NCI-H748 (cell line): ENCODE results near the gene CYP4F8.
"Not testable (repeated sequence)": the region's sequence is repeated elsewhere in the genome, so short reads cannot be mapped to it uniquely, and the experiment has no call there.

ENCODE experiments used
- DNase-seq: peaks from one replicate; lab custom pipeline; 2025; ENCODE audit not compliant: unreplicated experiment; lab: John Stamatoyannopoulos, UW

Gene CYP4F8

GRCh38 chr19:15643387-15643786 is 28.4 kb downstream of the CYP4F8 start:
- DNase-seq, result no peak

DNA sequence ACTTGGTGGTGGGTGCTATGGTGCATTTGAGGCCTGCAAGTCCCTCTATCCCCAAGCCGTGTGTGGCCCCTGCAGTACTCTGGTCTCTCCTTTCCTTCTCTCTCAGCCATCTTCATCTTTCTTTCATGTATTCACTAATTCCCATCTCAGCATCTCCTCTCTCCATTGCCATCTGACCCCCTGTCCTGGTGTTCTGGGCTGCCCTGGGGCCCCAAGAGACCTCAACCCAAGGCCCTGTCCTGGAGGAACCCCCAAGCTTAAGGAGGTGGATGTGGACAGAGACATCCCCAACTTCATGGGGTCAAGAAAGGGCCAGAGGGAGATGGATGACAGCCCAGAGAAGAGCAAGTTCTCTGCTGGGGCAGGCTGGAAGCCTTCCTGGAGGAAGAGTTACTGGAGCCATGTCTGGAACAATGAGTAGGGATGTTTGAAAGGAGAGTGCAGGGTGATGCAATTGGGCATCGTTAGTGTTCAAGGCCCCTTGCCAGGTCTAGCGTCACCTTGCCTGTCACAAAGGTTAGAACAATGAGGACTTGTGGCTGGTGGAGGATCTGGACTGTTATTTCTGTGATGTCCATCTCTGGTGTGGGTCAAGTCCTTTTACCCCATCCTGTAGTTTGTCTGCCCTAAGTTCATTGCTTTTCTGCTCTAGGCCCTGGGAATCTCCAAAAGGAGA is 29.2 kb downstream of the CYP4F8 start:
- DNase-seq, result no peak

- no peak for DNase-seq
These were observed 29.8 kb downstream of the CYP4F8 start for GRCh38 chr19:15644816-15645215.

- no peak for DNase-seq
These were observed 34.5 kb downstream of the CYP4F8 start for GRCh38 chr19:15649526-15649925.

DNA sequence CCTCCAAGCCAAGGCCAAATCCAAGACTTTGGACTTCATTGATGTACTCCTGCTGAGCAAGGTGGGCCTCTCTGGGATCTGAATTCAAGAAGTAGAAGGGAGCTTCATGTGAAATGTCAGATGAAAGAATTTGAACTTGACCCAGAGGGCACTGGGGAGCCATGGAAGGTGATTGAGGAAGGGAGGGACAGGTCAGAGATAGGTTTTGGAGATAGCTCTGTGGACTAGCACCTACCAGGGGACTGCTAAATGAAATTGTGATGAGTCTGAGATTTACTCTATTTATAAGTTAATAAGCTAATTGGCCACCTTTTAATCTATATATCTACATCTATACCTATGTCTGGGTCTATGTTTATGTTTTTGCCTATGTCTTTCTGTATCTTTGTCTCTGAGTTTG is 35.1 kb downstream of the CYP4F8 start:
- DNase-seq, result not testable (repeated sequence)

DNA sequence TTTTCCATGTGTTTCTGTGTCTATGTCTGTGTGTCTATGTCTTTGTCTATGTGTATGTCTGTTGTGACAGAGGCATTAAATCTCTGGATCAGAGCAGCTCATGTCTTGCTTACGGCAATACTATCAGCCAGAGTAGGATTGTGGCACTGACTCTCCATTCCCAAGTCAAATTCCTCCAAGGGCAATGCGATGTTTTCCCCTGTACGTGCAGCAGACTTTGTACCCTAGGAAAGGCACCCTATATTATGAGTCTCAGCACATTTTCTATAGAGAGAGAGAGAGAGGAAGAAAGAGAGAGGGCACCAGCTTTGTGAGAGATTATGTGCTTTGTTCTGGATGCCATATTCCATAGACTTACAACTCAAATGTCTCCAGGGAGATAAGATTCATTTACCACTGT is 36.8 kb downstream of the CYP4F8 start:
- no peak for DNase-seq

GRCh38 chr19:15652559-15653278 is 37.7 kb downstream of the CYP4F8 start:
- no peak for DNase-seq

DNA sequence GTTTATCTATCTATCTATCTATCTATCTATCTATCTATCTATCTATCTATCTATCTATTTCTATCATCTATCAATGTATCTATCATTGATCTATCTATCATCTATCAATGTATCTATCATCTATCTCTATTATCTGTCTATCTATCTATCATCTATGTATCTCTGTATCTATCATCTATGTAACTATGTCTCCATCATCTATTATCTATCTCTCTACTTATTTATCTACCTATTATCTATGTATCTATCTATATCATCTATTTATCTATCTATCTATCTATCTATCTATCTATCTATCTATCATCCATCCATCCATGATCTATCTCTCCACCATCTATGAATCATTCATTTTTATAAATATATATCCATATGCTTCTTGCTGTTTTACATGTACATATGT is 41.4 kb downstream of the CYP4F8 start:
- DNase-seq, result no peak

GRCh38 chr19:15663247-15663646 is 48.2 kb downstream of the CYP4F8 start:
- DNase-seq, result no peak

DNA sequence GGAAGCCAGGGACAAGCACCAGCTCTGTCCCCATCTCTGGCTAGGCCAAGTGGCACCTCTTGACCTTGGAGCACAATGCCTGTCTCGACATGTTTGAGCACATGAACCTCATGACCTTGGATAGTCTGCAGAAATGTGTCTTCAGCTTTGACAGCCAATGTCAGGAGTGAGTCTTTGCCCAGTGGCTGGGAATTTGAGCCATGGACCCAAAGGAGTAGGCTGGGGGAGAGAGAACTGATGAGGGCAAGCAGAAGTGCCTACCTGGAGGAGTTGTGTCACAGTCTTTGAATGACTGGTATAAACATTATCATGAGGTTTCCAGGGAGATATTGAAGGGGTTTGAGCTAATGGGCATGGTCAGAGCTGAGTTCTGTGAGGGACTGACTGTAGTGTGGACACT is 51.2 kb downstream of the CYP4F8 start:
- no peak for DNase-seq

DNA sequence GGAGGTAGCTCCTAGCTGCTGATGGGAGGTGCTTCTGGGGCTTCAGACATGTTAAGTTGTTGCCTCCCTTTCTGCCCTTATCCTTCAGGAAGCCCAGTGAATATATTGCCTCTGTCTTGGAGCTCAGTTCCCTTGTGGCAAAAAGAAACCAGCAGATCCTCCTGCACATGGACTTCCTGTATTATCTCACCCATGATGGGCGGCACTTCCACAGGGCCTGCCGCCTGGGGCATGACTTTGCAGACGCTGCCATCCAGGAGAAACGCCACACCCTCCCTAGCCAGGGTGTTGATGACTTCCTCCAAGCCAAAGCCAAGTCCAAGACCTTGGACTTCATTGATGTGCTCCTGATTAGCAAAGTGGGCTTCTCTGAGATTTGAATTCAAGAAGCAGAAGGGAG is 51.9 kb downstream of the CYP4F8 start:
- no peak for DNase-seq

DNA sequence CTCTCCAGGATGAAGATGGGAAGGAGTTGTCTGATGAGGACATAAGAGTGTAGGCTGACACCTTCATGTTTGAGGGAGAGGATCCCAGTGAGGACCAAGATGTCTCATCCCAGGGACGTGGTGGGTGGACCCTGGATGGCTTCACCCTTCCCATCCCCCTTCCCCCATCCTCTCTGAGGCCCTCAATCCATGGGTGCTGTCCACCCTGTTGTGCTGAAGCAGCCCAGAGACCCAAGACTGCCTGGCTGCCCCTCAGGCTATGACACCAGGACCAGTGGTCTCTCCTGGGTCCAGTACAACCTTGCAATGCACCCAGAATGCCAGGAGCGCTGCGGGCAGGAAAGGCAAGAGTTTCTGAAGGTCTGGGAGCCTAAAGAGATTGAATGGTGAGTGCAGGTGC is 54.4 kb downstream of the CYP4F8 start:
- no peak for DNase-seq

DNA sequence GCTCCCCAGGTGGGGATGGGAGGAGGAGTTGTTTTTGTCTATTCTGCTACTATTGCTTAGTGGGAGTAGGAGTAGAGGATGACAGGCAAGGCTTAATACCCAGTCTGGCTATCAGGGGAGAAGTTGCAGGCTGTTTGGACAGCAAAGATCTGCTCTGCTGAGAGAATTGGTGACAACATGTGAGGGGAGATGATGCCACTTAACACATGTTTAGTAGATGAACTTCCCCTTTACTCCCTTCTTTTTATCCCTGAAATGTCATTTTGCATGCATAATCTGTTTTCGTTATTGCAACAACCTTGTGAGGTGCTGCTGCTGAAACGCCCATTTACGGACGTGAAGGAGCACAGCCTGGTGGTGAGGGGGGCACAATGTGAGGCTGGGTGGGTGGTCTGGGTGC is 54.9 kb downstream of the CYP4F8 start:
- no peak for DNase-seq

GRCh38 chr19:15671237-15671821 is 56.3 kb downstream of the CYP4F8 start:
- no peak for DNase-seq

DNA sequence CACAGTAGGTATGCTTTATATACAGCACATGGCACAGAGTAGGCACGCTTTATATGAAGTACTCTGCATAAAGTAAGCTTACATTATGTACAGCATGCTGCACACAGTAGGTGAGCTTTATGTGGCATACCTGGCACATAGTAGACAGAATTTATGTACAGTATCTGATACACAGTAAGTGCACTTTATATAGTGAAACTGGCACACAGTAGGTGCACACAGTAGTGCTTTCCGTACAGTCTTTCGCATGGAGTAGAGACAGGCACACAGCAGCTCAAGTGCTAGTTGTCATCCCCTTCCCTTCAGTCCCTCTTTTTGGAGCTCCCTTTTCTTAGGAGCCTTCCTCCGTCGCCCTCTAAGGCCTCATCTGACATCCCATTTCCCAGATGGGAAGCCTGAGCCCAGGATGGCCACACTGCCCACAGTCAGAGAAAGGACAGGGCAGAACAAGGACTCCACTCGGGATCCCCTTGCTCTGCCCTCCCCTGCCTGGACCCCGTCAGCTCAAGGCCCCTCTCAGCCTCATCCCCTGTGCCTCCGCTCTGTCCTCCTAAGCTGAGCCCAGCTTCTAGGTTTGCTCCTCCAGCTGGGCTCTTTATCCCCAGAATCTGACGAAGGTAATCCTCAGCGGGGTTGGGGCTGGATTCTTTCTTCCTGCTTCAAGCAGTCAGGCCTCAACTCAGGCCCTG is 57.0 kb downstream of the CYP4F8 start:
- no peak for DNase-seq

GRCh38 chr19:15672580-15673175 is 57.7 kb downstream of the CYP4F8 start, which contains the start of gene CYP4F12:
TSS of gene CYP4F12 (plus strand) at chr19:15673087. CDS start at chr19:15673530, 443 bp downstream.
- DNase-seq, result no peak

GRCh38 chr19:15673176-15673654 is 58.2 kb downstream of the CYP4F8 start:
- DNase-seq, result no peak

DNA sequence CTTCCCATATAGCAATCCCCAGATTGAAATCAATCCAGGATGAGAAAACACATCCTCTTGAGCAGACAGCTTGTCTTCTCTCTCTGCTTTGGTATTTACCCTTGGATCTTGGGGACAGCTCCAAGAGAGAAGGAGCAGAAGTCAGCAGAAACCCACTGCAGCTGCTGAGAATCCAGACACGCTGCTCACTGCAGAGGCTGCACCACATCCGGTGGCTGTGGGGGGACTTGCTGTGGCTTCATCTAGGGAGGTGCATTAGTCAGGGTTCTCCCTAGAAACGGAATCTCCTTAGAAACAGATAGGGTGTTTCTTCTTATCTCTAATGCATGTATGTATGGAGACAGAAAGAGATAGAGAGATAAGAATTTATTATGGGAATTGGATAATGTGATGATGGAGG is 60.5 kb downstream of the CYP4F8 start:
- DNase-seq, result no peak

- no peak for DNase-seq
These were observed 64.1 kb downstream of the CYP4F8 start for GRCh38 chr19:15679089-15679488.

- DNase-seq, result not testable (repeated sequence)
These were observed 64.8 kb downstream of the CYP4F8 start for GRCh38 chr19:15679865-15680264.
